SK-N-SH (cell line): ENCODE data around the gene ABHD13. TPM values are rescaled to one million over a fixed set of nuclear protein-coding genes. Genes with fewer than 3 reads are reported as not detected.

ENCODE experiments used
- CTCF ChIA-PET: fragments of 300-600, 350-600 bp; formaldehyde crosslinking; extraction: SDS; loops from one replicate; lab custom pipeline; 2021; lab: Yijun Ruan, JAX
- POLR2A ChIA-PET: fragments of 350-600 bp; sonication (Branson Sonifier 250); formaldehyde crosslinking; extraction: SDS; loops from one replicate; lab custom pipeline; 2020; ENCODE audit warnings: antibody characterized with exemption, inconsistent platforms; lab: Yijun Ruan, JAX
- DNase-seq: peaks from one replicate; pipeline ENCODE4 v3.0.0; 2012
- H2AFZ ChIP-seq: fragments of 200-600 bp; sonication (generic); 2 replicates; pipeline ENCODE4 v1.8.1; 2016; ENCODE audit warnings: antibody characterized with exemption, mild to moderate bottlenecking, low read depth
- H3F3A ChIP-seq: fragments of 200-600 bp; sonication (generic); replicated peaks from 2 replicates; pipeline ENCODE3; 2016; ENCODE audit warnings: antibody characterized with exemption, mild to moderate bottlenecking; ENCODE audit not compliant: insufficient read depth
- H3K27ac ChIP-seq, 2 experiments: fragments of 200-500 bp in 1 of 2; fragments of 200-600 bp in 1 of 2; sonication (Bioruptor generic) in 1 of 2; sonication (generic), shearing (Covaris generic) in 1 of 2; 2 replicates each; pipeline versions ENCODE4 v1.5.1 to v1.6.1; 2014 to 2016; ENCODE audit warnings: low read depth in 2 of 2, inconsistent platforms in 1 of 2, low read length in 1 of 2, mild to moderate bottlenecking in 1 of 2, mixed read lengths in 1 of 2
- H3K27me3 ChIP-seq: fragments of 200-600 bp; sonication (generic), shearing (Covaris generic); 2 replicates; pipeline ENCODE4 v1.6.1; 2016; ENCODE audit warnings: mixed run types; ENCODE audit not compliant: insufficient read depth
- H3K36me3 ChIP-seq, 2 experiments: fragments of 200-500 bp in 1 of 2; fragments of 200-600 bp in 1 of 2; sonication (Bioruptor generic) in 1 of 2; sonication (generic) in 1 of 2; replicated peaks in 1 of 2; 2 replicates each; pipeline versions ENCODE3 to v1.5.1; 2014 to 2016; ENCODE audit warnings: low read length in 1 of 2, mild to moderate bottlenecking in 1 of 2; ENCODE audit not compliant: insufficient read depth in 2 of 2, control insufficient read depth in 1 of 2
- H3K4me1 ChIP-seq, 2 experiments: fragments of 200-500 bp in 1 of 2; fragments of 200-600 bp in 1 of 2; sonication (Bioruptor generic) in 1 of 2; sonication (generic), shearing (Covaris generic) in 1 of 2; 2 replicates each; pipeline versions ENCODE4 v1.5.1 to v1.6.1; 2014 to 2016; ENCODE audit warnings: low read depth in 1 of 2, low read length in 1 of 2, mixed run types in 1 of 2; ENCODE audit not compliant: insufficient read depth in 2 of 2, control insufficient read depth in 1 of 2
- H3K4me2 ChIP-seq: fragments of 200-600 bp; sonication (generic), shearing (Covaris generic); 2 replicates; pipeline ENCODE4 v1.6.1; 2017; ENCODE audit warnings: mixed run types
- H3K4me3 ChIP-seq, 2 experiments: fragments of 200-500 bp in 1 of 2; fragments of 200-600 bp in 1 of 2; sonication (Bioruptor generic) in 1 of 2; sonication (generic), shearing (Covaris generic) in 1 of 2; 2 replicates each; pipeline versions ENCODE4 v1.5.1 to v1.8.1; 2014 to 2016; ENCODE audit warnings: low read depth in 2 of 2, inconsistent platforms in 1 of 2, low read length in 1 of 2, mild to moderate bottlenecking in 1 of 2, mixed read lengths in 1 of 2, moderate library complexity in 1 of 2
- H3K79me2 ChIP-seq: fragments of 200-600 bp; sonication (generic); 2 replicates; pipeline ENCODE4 v1.8.1; 2017; ENCODE audit warnings: mild to moderate bottlenecking; ENCODE audit not compliant: insufficient read depth
- H3K9ac ChIP-seq: fragments of 200-600 bp; sonication (generic); 2 replicates; pipeline ENCODE4 v1.6.1; 2017; ENCODE audit warnings: mixed run types
- H3K9me2 ChIP-seq: fragments of 200-600 bp; sonication (generic); 2 replicates; pipeline ENCODE4 v1.6.1; 2017; ENCODE audit warnings: mixed run types
- H3K9me3 ChIP-seq: fragments of 200-600 bp; sonication (generic); 2 replicates; pipeline ENCODE4 v1.6.1; 2017; ENCODE audit warnings: mixed run types, mild to moderate bottlenecking, moderate library complexity
- H4K20me1 ChIP-seq: fragments of 200-600 bp; sonication (generic); 2 replicates; pipeline ENCODE4 v1.6.1; 2017; ENCODE audit warnings: mild to moderate bottlenecking, mixed run types; ENCODE audit not compliant: insufficient read depth
- EP300 ChIP-seq, 2 experiments: IDR thresholded peaks; 2 replicates each; pipeline versions ENCODE4 v1.4.0 to v1.6.1; 2012; ENCODE audit warnings: borderline replicate concordance in 1 of 2, low read depth in 1 of 2, low read length in 1 of 2
- EZH2phosphoT487 ChIP-seq: fragments of 200-600 bp; sonication (generic); IDR thresholded peaks from 2 replicates; pipeline ENCODE4 v1.6.1; 2017; ENCODE audit warnings: low read depth, mixed run types, mild to moderate bottlenecking, antibody characterized with exemption, moderate library complexity, borderline replicate concordance
- FOSL2 ChIP-seq: IDR thresholded peaks from 2 replicates; pipeline ENCODE4 v1.4.0; 2012; ENCODE audit warnings: low read depth, mild to moderate bottlenecking, moderate library complexity, borderline replicate concordance
- FOXJ3 ChIP-seq: sonication (generic); formaldehyde crosslinking; IDR thresholded peaks from 2 replicates; pipeline ENCODE4 v1.5.1; 2020; ENCODE audit warnings: mild to moderate bottlenecking, missing genetic modification reagents
- MXI1 ChIP-seq: IDR thresholded peaks from 2 replicates; pipeline ENCODE4 v1.6.1; 2012; ENCODE audit warnings: mild to moderate bottlenecking, low read depth, low read length, improper control_type of control experiment
- RFX5 ChIP-seq: IDR thresholded peaks from 2 replicates; pipeline ENCODE4 v1.6.1; 2012; ENCODE audit warnings: mild to moderate bottlenecking, improper control_type of control experiment, low read length
- SIN3A ChIP-seq: IDR thresholded peaks from 2 replicates; pipeline ENCODE4 v1.6.1; 2012; ENCODE audit warnings: low read depth, mild to moderate bottlenecking, low read length, moderate library complexity, borderline replicate concordance
- SMC3 ChIP-seq: IDR thresholded peaks from 2 replicates; pipeline ENCODE4 v1.6.1; 2012; ENCODE audit warnings: low read depth, low read length, improper control_type of control experiment
- TAF1 ChIP-seq: IDR thresholded peaks from 2 replicates; pipeline ENCODE4 v1.6.1; 2012; ENCODE audit warnings: low read depth, mild to moderate bottlenecking, low read length, moderate library complexity, borderline replicate concordance
- TCF12 ChIP-seq: IDR thresholded peaks from 2 replicates; pipeline ENCODE4 v1.4.0; 2012
- TEAD4 ChIP-seq: IDR thresholded peaks from 2 replicates; pipeline ENCODE4 v1.4.0; 2012; ENCODE audit warnings: mild to moderate bottlenecking, borderline replicate concordance; ENCODE audit not compliant: insufficient read depth
- YY1 ChIP-seq: IDR thresholded peaks from 2 replicates; pipeline ENCODE4 v1.4.0; 2012; ENCODE audit warnings: low read depth, mild to moderate bottlenecking
- WGBS: methylation state at CpG from one replicate; pipeline ENCODE4 v1.1.6; 2017; ENCODE audit warnings: low lambda C conversion rate; 5-methylcytosine and 5-hydroxymethylcytosine counted together
- polyA plus RNA-seq, 3 experiments: library from polyadenylated mRNA; depleted of rRNA; stranded (reverse); fragments of >200 nt; gene quantifications; 2 replicates each; pipeline ENCODE4 v1.2.3, GENCODE V29; 2012
- TF ChIP-seq, protein P1 (sequence below): fragments of 150-350 bp; IDR thresholded peaks from 2 replicates; pipeline ENCODE4 v1.6.1; 2016; ENCODE audit warnings: mild to moderate bottlenecking, low read depth, low read length
- TF ChIP-seq, protein P2 (sequence below): fragments of 200-600 bp; sonication (generic); IDR thresholded peaks from 2 replicates; pipeline ENCODE4 v1.6.1; 2017; ENCODE audit warnings: antibody characterized with exemption, mild to moderate bottlenecking, moderate library complexity
- TF ChIP-seq, protein P3 (sequence below): IDR thresholded peaks from 2 replicates; pipeline ENCODE4 v1.4.0; 2012; ENCODE audit warnings: low read depth, borderline replicate concordance
- TF ChIP-seq, protein P4 (sequence below): IDR thresholded peaks from 2 replicates; pipeline ENCODE4 v1.4.0; 2012; ENCODE audit warnings: low read depth, borderline replicate concordance
- TF ChIP-seq, protein P5 (sequence below): IDR thresholded peaks from 2 replicates; pipeline ENCODE4 v1.6.1; 2012; ENCODE audit warnings: mild to moderate bottlenecking, low read depth, low read length, moderate library complexity

The ABHD13 gene
- polyA plus RNA-seq, 1 of the 3 experiments (the other 2 are of a cell fraction) = 2.9 TPM

DNA sequence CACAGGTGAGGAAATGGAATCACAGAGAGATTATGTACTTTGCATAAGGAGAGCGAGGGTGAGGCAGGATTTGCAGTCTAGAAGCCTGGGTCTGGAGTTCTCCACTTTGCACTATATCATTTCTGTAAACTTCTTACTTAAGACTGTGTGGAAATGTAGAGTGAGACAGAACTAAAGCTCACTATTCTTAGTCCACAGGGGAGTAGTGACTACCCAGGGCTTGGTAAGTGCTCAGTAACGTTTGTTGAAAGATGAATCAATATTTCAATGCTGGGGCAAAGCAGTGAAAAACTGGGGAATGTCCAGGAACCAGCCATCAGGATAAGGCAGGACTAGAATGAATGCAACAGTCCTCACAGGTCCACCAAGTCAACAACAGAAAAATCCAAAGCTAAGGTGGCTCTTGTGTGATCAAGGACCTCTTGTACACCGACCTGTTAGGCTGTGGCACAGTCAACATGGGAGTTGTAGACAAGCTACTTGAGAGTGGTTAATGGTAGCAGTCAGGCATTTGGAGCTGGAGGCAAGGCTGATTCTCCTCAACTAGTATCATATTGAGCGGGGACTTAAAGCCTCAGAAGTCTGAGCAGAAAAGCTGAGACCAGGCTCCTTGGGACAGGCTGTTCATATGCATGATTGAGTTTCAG lies 50.4 kb downstream of the ABHD13 start (continued):
- TF ChIP-seq, protein P1, sequence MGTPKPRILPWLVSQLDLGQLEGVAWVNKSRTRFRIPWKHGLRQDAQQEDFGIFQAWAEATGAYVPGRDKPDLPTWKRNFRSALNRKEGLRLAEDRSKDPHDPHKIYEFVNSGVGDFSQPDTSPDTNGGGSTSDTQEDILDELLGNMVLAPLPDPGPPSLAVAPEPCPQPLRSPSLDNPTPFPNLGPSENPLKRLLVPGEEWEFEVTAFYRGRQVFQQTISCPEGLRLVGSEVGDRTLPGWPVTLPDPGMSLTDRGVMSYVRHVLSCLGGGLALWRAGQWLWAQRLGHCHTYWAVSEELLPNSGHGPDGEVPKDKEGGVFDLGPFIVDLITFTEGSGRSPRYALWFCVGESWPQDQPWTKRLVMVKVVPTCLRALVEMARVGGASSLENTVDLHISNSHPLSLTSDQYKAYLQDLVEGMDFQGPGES = no peak
- no peak for TF ChIP-seq TCF12
- TF ChIP-seq, protein P2, sequence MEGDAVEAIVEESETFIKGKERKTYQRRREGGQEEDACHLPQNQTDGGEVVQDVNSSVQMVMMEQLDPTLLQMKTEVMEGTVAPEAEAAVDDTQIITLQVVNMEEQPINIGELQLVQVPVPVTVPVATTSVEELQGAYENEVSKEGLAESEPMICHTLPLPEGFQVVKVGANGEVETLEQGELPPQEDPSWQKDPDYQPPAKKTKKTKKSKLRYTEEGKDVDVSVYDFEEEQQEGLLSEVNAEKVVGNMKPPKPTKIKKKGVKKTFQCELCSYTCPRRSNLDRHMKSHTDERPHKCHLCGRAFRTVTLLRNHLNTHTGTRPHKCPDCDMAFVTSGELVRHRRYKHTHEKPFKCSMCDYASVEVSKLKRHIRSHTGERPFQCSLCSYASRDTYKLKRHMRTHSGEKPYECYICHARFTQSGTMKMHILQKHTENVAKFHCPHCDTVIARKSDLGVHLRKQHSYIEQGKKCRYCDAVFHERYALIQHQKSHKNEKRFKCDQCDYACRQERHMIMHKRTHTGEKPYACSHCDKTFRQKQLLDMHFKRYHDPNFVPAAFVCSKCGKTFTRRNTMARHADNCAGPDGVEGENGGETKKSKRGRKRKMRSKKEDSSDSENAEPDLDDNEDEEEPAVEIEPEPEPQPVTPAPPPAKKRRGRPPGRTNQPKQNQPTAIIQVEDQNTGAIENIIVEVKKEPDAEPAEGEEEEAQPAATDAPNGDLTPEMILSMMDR = no peak
- TF ChIP-seq, protein P3, sequence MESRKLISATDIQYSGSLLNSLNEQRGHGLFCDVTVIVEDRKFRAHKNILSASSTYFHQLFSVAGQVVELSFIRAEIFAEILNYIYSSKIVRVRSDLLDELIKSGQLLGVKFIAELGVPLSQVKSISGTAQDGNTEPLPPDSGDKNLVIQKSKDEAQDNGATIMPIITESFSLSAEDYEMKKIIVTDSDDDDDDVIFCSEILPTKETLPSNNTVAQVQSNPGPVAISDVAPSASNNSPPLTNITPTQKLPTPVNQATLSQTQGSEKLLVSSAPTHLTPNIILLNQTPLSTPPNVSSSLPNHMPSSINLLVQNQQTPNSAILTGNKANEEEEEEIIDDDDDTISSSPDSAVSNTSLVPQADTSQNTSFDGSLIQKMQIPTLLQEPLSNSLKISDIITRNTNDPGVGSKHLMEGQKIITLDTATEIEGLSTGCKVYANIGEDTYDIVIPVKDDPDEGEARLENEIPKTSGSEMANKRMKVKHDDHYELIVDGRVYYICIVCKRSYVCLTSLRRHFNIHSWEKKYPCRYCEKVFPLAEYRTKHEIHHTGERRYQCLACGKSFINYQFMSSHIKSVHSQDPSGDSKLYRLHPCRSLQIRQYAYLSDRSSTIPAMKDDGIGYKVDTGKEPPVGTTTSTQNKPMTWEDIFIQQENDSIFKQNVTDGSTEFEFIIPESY = no peak

DNA sequence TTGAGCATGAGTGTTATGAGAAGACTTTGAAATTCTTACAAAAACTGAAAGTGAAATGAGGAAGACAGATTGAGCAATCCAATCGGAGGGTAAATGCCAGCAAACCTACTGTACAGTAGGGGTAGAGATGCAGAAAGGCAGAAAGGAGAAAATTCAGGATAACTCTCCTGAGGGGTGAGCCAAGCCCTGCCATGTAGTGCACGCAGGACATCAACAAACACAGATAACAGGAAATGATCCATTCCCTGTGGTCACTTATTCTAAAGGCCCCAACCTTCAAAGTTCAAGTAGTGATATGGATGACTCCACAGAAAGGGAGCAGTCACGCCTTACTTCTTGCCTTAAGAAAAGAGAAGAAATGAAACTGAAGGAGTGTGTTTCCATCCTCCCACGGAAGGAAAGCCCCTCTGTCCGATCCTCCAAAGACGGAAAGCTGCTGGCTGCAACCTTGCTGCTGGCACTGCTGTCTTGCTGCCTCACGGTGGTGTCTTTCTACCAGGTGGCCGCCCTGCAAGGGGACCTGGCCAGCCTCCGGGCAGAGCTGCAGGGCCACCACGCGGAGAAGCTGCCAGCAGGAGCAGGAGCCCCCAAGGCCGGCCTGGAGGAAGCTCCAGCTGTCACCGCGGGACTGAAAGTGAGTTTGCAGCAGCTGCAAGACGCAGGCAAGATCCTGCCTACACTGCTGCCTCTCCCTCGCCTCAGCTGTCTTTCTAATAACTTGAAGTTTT lies 51.6 kb downstream of the ABHD13 start, which contains the start of gene TNFSF13B:
TNFSF13B (plus strand) TSS at position 118 of the 728 bp plus-strand sequence; CDS start at position 296, 178 bp downstream.
- Histone ChIP-seq H2AFZ (no peak within 1 kb of the TSS), H3K9me3 (no peaks in the 10 kb centered on the region), H3K9ac (no peak within 1 kb of the TSS), H3K9me2 (no peaks in the 10 kb centered on the region), H3K4me2 (no peak within 1 kb of the TSS), H3K27me3 (no peaks in the 10 kb centered on the region), H3K79me2 (no peaks in the 10 kb centered on the region), H3K4me3 (no peak within 1 kb of the TSS), H4K20me1 (no peaks in the 10 kb centered on the region), H3K4me1 (peaks cover 0 to 7% of the 10 kb centered on the region in 2 experiments; a peak in 2 of 4 replicates), H3F3A (no peaks in the 10 kb centered on the region), H3K27ac (no peak within 1 kb of the TSS), H3K36me3 (no peaks in the 10 kb centered on the region)
- ChIA-PET CTCF (interaction anchor here (0.6 to 1.3 kb wide), 5 partner anchors 16 to 238 kb away, joined by 3 to 4 read pairs (median 3); no protein-coding TSS in a partner anchor), POLR2A (no interaction called here)
- DNase-seq = peak; percentile 15
- 72% methylated on average over 12 of the region's 16 CpGs for WGBS
- TF ChIP-seq YY1 (no peak), TAF1 (no peak), EZH2phosphoT487 (no peak), MXI1 (no peak), FOXJ3 (CRISPR knock-in tag) (no peak), FOSL2 (no peak), TEAD4 (no peak), RFX5 (no peak), SIN3A (no peak), SMC3 (no peak), EP300 (IDR thresholded peaks at IDR 0.05; ENCODE audit: borderline replicate concordance in 1 of 2, low read depth in 1 of 2, low read length in 1 of 2) (no peak)
- TF ChIP-seq, protein P4, sequence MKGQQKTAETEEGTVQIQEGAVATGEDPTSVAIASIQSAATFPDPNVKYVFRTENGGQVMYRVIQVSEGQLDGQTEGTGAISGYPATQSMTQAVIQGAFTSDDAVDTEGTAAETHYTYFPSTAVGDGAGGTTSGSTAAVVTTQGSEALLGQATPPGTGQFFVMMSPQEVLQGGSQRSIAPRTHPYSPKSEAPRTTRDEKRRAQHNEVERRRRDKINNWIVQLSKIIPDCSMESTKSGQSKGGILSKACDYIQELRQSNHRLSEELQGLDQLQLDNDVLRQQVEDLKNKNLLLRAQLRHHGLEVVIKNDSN = no peak
- TF ChIP-seq, protein P1 = no peak
- TF ChIP-seq, protein P5, sequence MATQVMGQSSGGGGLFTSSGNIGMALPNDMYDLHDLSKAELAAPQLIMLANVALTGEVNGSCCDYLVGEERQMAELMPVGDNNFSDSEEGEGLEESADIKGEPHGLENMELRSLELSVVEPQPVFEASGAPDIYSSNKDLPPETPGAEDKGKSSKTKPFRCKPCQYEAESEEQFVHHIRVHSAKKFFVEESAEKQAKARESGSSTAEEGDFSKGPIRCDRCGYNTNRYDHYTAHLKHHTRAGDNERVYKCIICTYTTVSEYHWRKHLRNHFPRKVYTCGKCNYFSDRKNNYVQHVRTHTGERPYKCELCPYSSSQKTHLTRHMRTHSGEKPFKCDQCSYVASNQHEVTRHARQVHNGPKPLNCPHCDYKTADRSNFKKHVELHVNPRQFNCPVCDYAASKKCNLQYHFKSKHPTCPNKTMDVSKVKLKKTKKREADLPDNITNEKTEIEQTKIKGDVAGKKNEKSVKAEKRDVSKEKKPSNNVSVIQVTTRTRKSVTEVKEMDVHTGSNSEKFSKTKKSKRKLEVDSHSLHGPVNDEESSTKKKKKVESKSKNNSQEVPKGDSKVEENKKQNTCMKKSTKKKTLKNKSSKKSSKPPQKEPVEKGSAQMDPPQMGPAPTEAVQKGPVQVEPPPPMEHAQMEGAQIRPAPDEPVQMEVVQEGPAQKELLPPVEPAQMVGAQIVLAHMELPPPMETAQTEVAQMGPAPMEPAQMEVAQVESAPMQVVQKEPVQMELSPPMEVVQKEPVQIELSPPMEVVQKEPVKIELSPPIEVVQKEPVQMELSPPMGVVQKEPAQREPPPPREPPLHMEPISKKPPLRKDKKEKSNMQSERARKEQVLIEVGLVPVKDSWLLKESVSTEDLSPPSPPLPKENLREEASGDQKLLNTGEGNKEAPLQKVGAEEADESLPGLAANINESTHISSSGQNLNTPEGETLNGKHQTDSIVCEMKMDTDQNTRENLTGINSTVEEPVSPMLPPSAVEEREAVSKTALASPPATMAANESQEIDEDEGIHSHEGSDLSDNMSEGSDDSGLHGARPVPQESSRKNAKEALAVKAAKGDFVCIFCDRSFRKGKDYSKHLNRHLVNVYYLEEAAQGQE = no peak
